Measurements from ENCODE around the gene GNG12. TPM values are rescaled to one million over a fixed set of nuclear protein-coding genes. Genes with fewer than 3 reads are reported as not detected.
"Not testable (repeated sequence)": the region's sequence is repeated elsewhere in the genome, so short reads cannot be mapped to it uniquely, and the experiment has no call there.

GNG12 gene
- total and polyA plus RNA-seq, 9 of the 15 experiments (the other 6 are each of a cell fraction or from before 2014, with no cell fraction given) = 2.6 to 6.0 (median 4.1) TPM

DNA sequence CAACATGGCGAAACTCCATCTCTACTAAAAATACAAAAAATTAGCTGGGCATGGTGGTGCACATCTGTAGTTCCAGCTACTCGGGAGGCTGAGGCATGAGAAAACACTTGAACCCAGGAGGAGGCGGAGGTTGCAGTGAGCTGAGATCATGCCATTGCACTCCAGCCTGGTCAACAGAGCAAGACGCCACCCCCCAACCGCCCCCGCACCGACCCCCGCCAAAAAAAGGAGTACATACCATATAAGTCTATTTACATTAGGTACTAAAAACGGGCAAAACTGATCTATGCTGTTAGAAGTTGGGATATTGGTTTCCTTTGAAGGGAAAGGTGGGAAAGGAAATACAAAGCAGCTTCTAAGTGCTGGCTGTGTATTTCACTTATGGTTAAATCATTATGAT lies 103.0 kb downstream of the GNG12 start:
- H4K20me1 ChIP-seq (replicated peaks; ENCODE audit: control insufficient read depth, insufficient read depth, low read length); H3K27ac ChIP-seq (ENCODE audit: extremely low read depth, low read depth, low read length); H3K27me3 ChIP-seq (ENCODE audit: control insufficient read depth in 2 of 2, insufficient read depth in 2 of 2, low read length in 2 of 2); FAIRE-seq; intact Hi-C loops (cut with micrococcal nuclease); BruUV-seq (replicated peaks); H3K4me2 ChIP-seq (ENCODE audit: insufficient read depth, low read length); H3K9ac ChIP-seq (ENCODE audit: insufficient read depth in 1 of 2, low read depth in 2 of 2, low read length in 2 of 2); H3K36me3 ChIP-seq (ENCODE audit: control insufficient read depth, insufficient read depth, low read length); H3K9me1 ChIP-seq (ENCODE audit: control insufficient read depth, insufficient read depth, low read length); H3K4me3 ChIP-seq; H3K79me2 ChIP-seq (ENCODE audit: control insufficient read depth, insufficient read depth, low read length); H3K9me3 ChIP-seq (replicated peaks; ENCODE audit: control insufficient read depth, insufficient read depth, low read depth, low read length); CTCF ChIA-PET (ENCODE audit: low intra/inter-chr PET ratio); DNase-seq (ENCODE audit: extremely low read depth in 1 of 4, low spot score in 3 of 4); ATAC-seq; in situ Hi-C loops (cut with MboI): not testable (repeated sequence)
- WGBS (ENCODE audit: insufficient coverage, low coverage, missing lambda C conversion rate) = 23% methylated on average over 7 of the region's 9 CpGs
- Histone ChIP-seq H2AFZ (ENCODE audit: low read depth, low read length) (peak overlapping the region; percentile 79), H3K4me1 (replicated peaks in 1 of 2; ENCODE audit: control insufficient read depth in 2 of 2, insufficient read depth in 2 of 2, low read length in 2 of 2) (peaks cover 30 to 70% of the 10 kb centered on the region in 2 experiments)
- TF ChIP-seq DMBX1 (CRISPR knock-in tag; IDR thresholded peaks at IDR 0.05; ENCODE audit: borderline replicate concordance) (0 out of 2 replicates have a peak, but pooled peaks have one; percentile 36), CXXC5 (CRISPR knock-in tag; IDR thresholded peaks at IDR 0.05) (0 out of 2 replicates have a peak, but pooled peaks have one; percentile 6), EGR1 (conservative IDR thresholded peaks at IDR 0.05) (peak; percentile 70)
- POLR2A ChIA-PET = interaction anchor here (2.4 to 4.2 kb wide), 2 partner anchors 19 to 45 kb away, joined by 8 to 27 read pairs; partner anchors contain the start of gene GADD45A

DNA sequence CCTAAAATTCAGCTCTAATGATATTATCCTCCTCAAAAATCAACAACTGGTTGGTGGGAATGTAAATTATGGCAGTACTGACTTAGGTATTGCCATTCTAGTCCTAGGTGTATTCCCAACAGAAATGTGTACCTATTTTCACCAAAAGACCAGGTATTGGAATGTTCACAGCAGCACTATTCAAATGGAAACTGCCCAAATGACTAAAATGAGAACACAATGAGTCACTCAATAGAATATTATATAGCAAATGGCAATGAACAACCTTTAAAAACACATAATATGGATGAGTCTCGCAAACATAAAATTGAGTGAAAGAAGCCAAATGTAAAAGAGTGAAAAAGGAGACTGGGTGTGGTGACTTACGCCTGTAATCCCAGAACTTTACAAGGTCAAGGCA lies 103.4 kb downstream of the GNG12 start:
- POLR2A ChIA-PET = interaction anchor here (4.2 kb wide), 1 partner anchor 44 kb away, joined by 27 read pairs; the partner anchor contains the start of gene GADD45A
- no peaks in the 10 kb centered on the region for H4K20me1 ChIP-seq (replicated peaks; ENCODE audit: control insufficient read depth, insufficient read depth, low read length)
- no peak overlapping the region for H3K4me3 ChIP-seq
- intact Hi-C loops (cut with micrococcal nuclease) (no loop called here), in situ Hi-C loops (cut with MboI) (no loop called here)
- H2AFZ ChIP-seq (ENCODE audit: low read depth, low read length) = peak overlapping the region; percentile 58; the same call in 1 of the 2 replicates
- WGBS (ENCODE audit: insufficient coverage, low coverage, missing lambda C conversion rate) = 85% methylated on average over 2 of the region's 2 CpGs
- H3K27me3 ChIP-seq (ENCODE audit: control insufficient read depth in 2 of 2, insufficient read depth in 2 of 2, low read length in 2 of 2) = no peaks in the 10 kb centered on the region
- no peaks in the 10 kb centered on the region; the same call in 2 of the 3 replicates for H3K36me3 ChIP-seq (ENCODE audit: control insufficient read depth, insufficient read depth, low read length)
- TF ChIP-seq CBFB (CRISPR knock-in tag; IDR thresholded peaks at IDR 0.05) = no peak
- no peak for TF ChIP-seq KLF10 (CRISPR knock-in tag; IDR thresholded peaks at IDR 0.05)
- TF ChIP-seq, protein P1, sequence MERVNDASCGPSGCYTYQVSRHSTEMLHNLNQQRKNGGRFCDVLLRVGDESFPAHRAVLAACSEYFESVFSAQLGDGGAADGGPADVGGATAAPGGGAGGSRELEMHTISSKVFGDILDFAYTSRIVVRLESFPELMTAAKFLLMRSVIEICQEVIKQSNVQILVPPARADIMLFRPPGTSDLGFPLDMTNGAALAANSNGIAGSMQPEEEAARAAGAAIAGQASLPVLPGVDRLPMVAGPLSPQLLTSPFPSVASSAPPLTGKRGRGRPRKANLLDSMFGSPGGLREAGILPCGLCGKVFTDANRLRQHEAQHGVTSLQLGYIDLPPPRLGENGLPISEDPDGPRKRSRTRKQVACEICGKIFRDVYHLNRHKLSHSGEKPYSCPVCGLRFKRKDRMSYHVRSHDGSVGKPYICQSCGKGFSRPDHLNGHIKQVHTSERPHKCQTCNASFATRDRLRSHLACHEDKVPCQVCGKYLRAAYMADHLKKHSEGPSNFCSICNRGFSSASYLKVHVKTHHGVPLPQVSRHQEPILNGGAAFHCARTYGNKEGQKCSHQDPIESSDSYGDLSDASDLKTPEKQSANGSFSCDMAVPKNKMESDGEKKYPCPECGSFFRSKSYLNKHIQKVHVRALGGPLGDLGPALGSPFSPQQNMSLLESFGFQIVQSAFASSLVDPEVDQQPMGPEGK (CRISPR knock-in tag; IDR thresholded peaks at IDR 0.05; ENCODE audit: borderline replicate concordance) = no peak
- no peak for TF ChIP-seq CBX3 (IDR thresholded peaks at IDR 0.05; ENCODE audit: borderline replicate concordance in 1 of 2, low read length in 2 of 2)
- TF ChIP-seq KLF1 (tag; IDR thresholded peaks at IDR 0.05) = no peak
- no peaks in the 10 kb centered on the region for H3K9me3 ChIP-seq (replicated peaks; ENCODE audit: control insufficient read depth, insufficient read depth, low read depth, low read length)
- FAIRE-seq (no peak), ATAC-seq (no peak), DNase-seq (ENCODE audit: extremely low read depth in 1 of 4, low spot score in 3 of 4) (no peak)
- H3K79me2 ChIP-seq (ENCODE audit: control insufficient read depth, insufficient read depth, low read length) = no peaks in the 10 kb centered on the region
- no peak overlapping the region; the same call in 1 of the 2 replicates for H3K4me2 ChIP-seq (ENCODE audit: insufficient read depth, low read length)
- BruUV-seq (replicated peaks) = no TSS peak
- no peak overlapping the region for H3K9ac ChIP-seq (ENCODE audit: insufficient read depth in 1 of 2, low read depth in 2 of 2, low read length in 2 of 2)
- no peak overlapping the region for H3K27ac ChIP-seq (ENCODE audit: extremely low read depth, low read depth, low read length)
- CTCF ChIA-PET (ENCODE audit: low intra/inter-chr PET ratio) = no interaction called here
- H3K4me1 ChIP-seq (replicated peaks in 1 of 2; ENCODE audit: control insufficient read depth in 2 of 2, insufficient read depth in 2 of 2, low read length in 2 of 2) = peaks cover 28 to 65% of the 10 kb centered on the region in 2 experiments
- no peaks in the 10 kb centered on the region for H3K9me1 ChIP-seq (ENCODE audit: control insufficient read depth, insufficient read depth, low read length)

Data from K562 (cell line).